ENCODE results near the gene ARHGAP20. TPM values are rescaled to one million over a fixed set of nuclear protein-coding genes. Genes with fewer than 3 reads are reported as not detected.

The ARHGAP20 gene
- total RNA-seq, 1 experiment from 2014 or later, result 0.04 TPM

GRCh38 chr11:110759972-110760381 is 47.7 kb upstream of the ARHGAP20 start:
- H4K8ac ChIP-seq (replicated peaks; ENCODE audit: insufficient read length, low read depth, low read length), result no peak overlapping the region
- H2BK15ac ChIP-seq (ENCODE audit: low read depth, low read length), result no peak overlapping the region
- no peak overlapping the region for H2BK20ac ChIP-seq (ENCODE audit: low read depth, low read length, poor library complexity, severe bottlenecking)
- H3K36me3 Mint-ChIP-seq (ENCODE audit: insufficient read depth in 1 of 3, low read depth in 3 of 3), result no peaks in the 10 kb centered on the region
- H3K4me2 ChIP-seq (ENCODE audit: insufficient read depth, insufficient read length, low read length), result no peak overlapping the region
- H3K79me1 ChIP-seq (ENCODE audit: insufficient read depth, low read depth, low read length, poor library complexity, severe bottlenecking), result no peaks in the 10 kb centered on the region
- H3K27ac Mint-ChIP-seq, result no peak overlapping the region
- no peak overlapping the region for H3K18ac ChIP-seq (ENCODE audit: insufficient read length, low read depth, low read length)
- DNase-seq, result no peak
- H4K5ac ChIP-seq (ENCODE audit: insufficient read length, low read depth, low read length), result no peak overlapping the region
- no peaks in the 10 kb centered on the region for H4K20me1 ChIP-seq (ENCODE audit: control insufficient read depth, insufficient read depth, insufficient read length)
- no peaks in the 10 kb centered on the region for H3K27me3 ChIP-seq (ENCODE audit: insufficient read depth, low read length)
- peaks cover 7 to 13% of the 10 kb centered on the region in 2 experiments for H3K4me1 Mint-ChIP-seq
- no peaks in the 10 kb centered on the region for H3K9me3 ChIP-seq (ENCODE audit: control insufficient read depth, low read depth, low read length)
- no peak overlapping the region for H3K9ac ChIP-seq (ENCODE audit: extremely low read depth, insufficient read length, low read length)
- H3K4me3 Mint-ChIP-seq, result no peak overlapping the region
- no peak overlapping the region for H2AFZ ChIP-seq (ENCODE audit: low read length)
- no peak overlapping the region for H2AK5ac ChIP-seq (ENCODE audit: insufficient read length, low read length)
- no peak overlapping the region for H3K56ac ChIP-seq (ENCODE audit: insufficient read length, low read depth, low read length)
- H3K4ac ChIP-seq (ENCODE audit: low read depth, low read length), result no peak overlapping the region
- H3K27ac ChIP-seq (ENCODE audit: insufficient read length, low read depth, low read length), result no peak overlapping the region
- no peaks in the 10 kb centered on the region for H3K79me2 ChIP-seq (ENCODE audit: insufficient read depth, low read length)
- no peak overlapping the region for H3T11ph ChIP-seq (ENCODE audit: low read length)
- TF ChIP-seq, protein P1, sequence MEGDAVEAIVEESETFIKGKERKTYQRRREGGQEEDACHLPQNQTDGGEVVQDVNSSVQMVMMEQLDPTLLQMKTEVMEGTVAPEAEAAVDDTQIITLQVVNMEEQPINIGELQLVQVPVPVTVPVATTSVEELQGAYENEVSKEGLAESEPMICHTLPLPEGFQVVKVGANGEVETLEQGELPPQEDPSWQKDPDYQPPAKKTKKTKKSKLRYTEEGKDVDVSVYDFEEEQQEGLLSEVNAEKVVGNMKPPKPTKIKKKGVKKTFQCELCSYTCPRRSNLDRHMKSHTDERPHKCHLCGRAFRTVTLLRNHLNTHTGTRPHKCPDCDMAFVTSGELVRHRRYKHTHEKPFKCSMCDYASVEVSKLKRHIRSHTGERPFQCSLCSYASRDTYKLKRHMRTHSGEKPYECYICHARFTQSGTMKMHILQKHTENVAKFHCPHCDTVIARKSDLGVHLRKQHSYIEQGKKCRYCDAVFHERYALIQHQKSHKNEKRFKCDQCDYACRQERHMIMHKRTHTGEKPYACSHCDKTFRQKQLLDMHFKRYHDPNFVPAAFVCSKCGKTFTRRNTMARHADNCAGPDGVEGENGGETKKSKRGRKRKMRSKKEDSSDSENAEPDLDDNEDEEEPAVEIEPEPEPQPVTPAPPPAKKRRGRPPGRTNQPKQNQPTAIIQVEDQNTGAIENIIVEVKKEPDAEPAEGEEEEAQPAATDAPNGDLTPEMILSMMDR (conservative IDR thresholded peaks at IDR 0.05), result no peak
- H2BK120ac ChIP-seq (ENCODE audit: low read depth, low read length, poor library complexity, severe bottlenecking), result no peak overlapping the region
- H3K27me3 Mint-ChIP-seq (ENCODE audit: low read depth), result peaks cover 3% of the 10 kb centered on the region
- no peak overlapping the region for H3K23ac ChIP-seq (ENCODE audit: insufficient read length, low read depth, low read length)
- no peaks in the 10 kb centered on the region for H3K9me3 Mint-ChIP-seq
- H3K14ac ChIP-seq (ENCODE audit: insufficient read depth, low read length), result no peak overlapping the region
- no CpG with 5 or more reads among the region's 3 CpGs for WGBS (ENCODE audit: extremely low coverage, insufficient read length, low lambda C conversion rate)
- no peak overlapping the region for H2BK12ac ChIP-seq (ENCODE audit: insufficient read length, low read depth, low read length)
- no peak overlapping the region for H4K91ac ChIP-seq (ENCODE audit: insufficient read length, low read depth, low read length)
- H3K23me2 ChIP-seq (ENCODE audit: insufficient read length, low read depth, low read length, poor library complexity, severe bottlenecking), result no peaks in the 10 kb centered on the region
- no peak overlapping the region for H2BK5ac ChIP-seq (ENCODE audit: insufficient read length, low read length)
- 0 out of 2 replicates have a peak, but pooled peaks cover 5% of the 10 kb centered on the region for H3K4me1 ChIP-seq (ENCODE audit: insufficient read depth, low read length)

Measured in H9 (cell line).